ENCODE results near the gene NSMCE1.

GRCh38 chr16:27236635-27237218 is 31.8 kb downstream of the NSMCE1 start:
- TF ChIP-seq CTCF (IDR thresholded peaks at IDR 0.05) (no peak), POLR2A (IDR thresholded peaks at IDR 0.05) (no peak)

All from testis (tissue), 2 donors.